Stimulated activated CD8-positive, alpha-beta memory T cell treated with anti-CD3 and anti-CD28 coated beads, Interleukin-12 subunit alpha, Interleukin-12 subunit beta, amount 100 ng/mL, for 24 hours (primary cell): ENCODE results near the gene PITX1.

Experiments
- DNase-seq: peaks from one replicate; pipeline ENCODE4 v3.0.0-alpha.2; 2020; ENCODE audit errors: extremely low read depth

The PITX1 gene

DNA sequence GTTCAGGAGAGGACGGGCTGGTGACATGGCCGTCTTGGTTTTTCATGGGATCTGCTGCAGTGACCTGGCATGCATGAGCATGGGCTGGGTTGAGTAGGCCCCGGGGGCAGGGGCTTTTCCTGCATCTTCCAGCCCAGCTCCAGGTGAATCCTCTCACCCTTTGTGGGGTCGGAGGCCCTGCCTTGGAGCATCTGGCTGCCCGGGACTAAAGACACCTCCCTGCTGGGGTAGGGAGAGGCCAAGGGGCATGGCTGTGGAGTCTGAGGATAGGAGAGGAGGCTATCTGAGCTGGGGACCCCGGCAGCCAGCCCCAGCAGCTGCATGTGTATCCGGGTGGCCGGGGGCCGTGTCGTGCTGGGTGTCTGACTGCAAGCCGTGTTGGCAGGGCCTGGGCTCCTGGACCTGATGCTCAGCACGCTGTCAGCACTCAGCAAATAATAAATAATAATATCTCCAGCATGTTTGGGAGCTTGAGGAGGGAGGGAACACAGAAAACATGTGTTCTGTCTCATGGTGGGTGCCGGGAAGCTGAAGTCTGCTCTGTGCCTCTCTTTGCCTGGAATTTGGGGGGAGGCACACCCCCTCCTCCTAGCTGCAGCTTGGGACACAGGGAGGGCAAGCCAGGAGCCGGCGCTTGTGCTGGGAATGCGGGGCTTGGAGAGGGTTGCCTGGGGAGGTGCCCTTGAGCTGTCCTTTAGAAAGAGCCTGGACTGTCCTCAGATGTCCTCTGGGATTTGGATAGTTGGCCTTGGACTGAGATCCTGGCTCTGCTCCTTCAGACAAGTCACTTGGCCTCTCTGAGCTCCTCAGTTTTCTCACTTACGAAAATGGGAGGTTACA lies 28.4 kb upstream of the PITX1 start:
- no peak for DNase-seq

GRCh38 chr5:135061001-135061400 lies 27.0 kb upstream of the PITX1 start:
- no peak for DNase-seq

GRCh38 chr5:135060021-135060420 lies 26.0 kb upstream of the PITX1 start:
- no peak for DNase-seq

DNA sequence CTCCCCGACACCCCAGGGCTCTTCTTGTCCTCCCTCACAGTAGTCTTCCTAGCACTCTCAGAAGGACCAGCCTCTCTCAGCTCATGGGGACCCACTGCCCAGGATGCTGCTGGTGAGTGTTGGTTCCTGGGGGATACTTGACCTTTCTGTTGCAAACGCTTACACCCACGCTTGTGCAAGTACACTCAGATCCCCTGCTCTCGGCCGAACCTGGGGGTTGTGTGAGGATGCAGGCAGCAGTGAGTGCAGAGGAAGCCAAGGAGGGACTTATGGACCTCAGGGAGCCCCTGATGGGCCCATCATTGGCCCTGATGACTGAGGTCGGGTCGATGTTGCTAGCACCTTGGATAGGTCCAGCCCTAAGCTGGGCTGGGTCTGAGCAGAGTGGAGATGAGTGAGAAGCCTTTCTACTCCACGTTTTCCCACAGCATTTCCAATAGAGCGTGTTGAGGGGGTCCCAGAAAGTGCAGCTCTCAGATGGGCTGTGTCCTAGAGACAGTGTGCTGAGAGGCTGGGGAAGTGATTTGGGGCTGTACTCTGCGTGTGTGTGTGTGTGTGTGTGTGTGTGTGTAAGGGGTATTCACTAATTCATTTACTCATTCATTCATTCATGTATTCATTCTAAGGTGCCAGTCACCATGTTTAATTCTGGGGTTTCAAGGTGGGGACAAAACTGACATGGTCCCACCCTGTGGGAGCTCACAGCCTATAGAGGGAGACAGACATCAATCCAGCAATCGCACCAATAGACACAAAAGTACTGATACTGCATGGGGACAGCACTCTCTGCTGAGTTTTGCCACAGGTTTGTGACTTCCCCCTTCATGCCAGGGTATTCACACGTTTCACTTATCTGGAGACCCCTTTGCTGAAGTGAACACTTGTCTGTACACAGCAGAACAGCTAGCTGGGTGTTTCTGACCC lies 25.2 kb upstream of the PITX1 start:
- DNase-seq = no peak

- no peak for DNase-seq
Measured at GRCh38 chr5:135058331-135058732, 24.3 kb upstream of the PITX1 start.

- DNase-seq = no peak
Measured at GRCh38 chr5:135057233-135057632, 23.2 kb upstream of the PITX1 start.

- DNase-seq = no peak
Measured at GRCh38 chr5:135056316-135057030, 22.4 kb upstream of the PITX1 start.

DNA sequence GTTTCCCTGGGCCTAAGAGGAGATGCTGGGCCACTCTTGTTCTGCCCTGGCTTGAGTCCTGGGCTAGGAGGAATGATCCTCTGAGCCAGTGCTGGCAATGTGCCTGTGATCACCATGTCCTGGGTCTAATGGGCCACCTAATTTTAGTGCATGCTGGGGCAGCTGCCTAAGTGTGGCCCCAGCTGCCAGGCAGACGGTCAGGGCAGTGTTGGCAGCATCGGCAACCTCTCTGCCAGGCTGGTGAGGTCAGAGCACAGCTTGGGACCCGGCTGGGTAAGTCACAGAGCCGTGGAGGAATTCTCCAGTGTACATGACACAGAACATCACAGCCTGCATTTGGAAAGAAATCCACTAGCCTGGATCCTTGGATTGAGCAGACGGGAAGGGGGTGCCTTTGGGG lies 21.4 kb upstream of the PITX1 start:
- DNase-seq = no peak

DNA sequence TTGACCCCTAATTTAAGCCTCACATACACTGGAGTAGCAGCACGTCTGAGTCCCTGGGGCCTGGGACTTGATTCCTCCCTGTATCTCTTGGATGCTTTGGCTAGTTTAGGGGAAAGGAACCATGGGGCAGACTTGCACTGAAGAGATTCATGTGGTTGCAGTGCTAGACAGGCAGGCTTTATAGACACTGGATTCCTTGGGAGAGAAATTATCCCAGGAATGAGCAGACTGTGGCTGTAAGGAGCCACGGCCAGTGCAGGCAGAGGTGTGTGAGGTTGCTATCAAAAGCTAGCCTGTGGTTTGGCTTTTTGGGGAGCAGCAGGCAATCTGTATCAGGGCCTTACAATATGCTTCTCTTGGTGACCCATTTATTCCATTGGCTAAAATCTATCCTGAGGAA lies 20.5 kb upstream of the PITX1 start:
- no peak for DNase-seq

GRCh38 chr5:135053989-135054388 lies 20.0 kb upstream of the PITX1 start:
- DNase-seq = no peak

DNA sequence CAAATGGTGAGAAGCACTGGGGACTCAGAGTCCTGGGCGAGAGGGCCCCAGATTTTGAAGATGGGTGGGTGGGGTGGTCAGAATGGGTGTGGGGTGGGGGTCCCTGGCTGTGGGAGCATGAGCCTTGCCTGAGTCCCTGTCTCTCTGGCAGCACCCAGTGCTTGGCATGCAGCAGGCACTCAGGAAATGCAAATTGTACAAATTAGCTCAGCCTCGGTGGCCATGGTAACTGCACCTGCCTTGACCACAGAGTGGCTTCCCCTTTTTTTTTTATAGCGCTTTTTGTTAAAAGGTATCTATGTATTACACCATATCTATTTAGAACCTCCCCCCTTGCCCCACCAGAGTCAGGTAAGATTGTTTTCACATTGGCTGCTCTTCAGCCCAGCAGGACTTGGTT lies 19.2 kb upstream of the PITX1 start:
- no peak for DNase-seq

DNA sequence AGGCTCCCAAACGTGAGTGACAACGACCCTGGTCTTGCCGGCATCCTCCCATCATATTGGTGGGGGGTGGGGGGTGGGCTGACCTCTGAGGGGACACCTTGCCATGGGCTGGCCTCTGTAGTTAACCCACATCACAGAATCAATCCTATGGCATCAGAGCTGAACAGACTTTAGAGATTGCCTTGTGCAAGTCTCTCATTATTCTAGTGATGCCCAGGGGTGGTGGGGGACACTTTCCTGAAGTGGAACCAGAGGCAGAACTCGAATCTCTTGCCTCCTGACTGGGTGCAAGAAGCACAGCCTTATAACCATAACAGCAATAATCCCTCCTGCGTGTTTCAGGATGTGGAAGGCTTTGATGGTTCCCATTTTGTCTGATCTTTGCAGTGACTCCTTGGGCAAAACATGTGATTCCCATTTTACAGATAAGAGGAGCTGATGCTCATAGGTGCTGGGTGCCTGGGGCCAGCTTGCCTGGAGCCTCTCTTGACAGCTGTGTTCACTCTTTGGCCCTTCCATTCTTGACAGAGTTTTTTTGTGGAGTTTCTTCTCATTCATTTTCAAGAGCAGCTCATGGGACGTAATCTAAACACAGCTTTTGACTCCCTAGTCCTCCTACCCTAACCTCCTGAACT lies 18.6 kb upstream of the PITX1 start:
- DNase-seq = no peak

DNA sequence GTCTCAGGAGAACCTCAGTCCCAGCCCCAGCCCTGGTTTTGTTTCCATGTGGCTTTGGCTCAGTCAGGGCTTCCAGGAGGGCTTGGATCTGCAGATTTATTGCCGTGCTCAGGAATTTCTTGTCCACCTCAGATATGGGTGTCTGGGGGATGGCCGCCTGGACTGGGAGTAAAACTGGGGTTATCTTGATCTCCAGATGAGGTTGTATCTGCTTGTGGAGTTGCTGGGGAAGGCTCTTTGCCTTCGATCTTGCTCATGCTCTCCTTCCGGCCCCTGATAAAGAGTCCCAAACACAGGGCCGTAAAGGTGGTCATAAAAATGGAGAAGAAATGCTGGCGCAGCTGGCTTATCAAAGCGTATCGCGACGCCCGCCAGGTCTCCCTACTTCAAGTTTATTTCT lies 17.8 kb upstream of the PITX1 start:
- no peak for DNase-seq

GRCh38 chr5:135051399-135051798 lies 17.4 kb upstream of the PITX1 start:
- no peak for DNase-seq

DNA sequence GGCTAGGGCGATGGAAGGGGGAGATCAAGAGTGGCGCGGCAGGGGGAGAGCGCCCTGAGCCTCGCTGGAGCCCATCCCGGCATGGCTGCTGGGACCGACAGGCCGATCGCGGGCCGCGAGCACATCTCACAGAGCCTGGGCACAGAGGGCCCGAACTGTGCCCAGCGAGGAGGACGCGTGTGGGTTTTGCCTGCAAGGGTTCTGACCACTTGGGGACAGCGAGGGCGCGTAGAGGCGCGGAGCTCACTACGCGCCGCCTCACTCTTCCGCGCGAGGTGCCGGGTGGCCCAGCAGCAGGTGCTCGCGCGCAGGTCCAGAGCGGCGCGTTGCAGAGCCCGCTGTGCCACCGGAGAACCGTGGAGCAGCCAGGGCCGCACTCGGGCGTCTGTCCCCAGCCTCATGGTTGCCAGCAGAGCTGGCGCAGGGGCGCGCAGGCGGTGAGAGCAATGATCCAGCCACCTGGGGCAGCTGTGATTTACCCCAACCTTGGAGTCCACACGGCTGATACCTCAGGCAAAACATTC lies 16.3 kb upstream of the PITX1 start:
- no peak for DNase-seq

DNA sequence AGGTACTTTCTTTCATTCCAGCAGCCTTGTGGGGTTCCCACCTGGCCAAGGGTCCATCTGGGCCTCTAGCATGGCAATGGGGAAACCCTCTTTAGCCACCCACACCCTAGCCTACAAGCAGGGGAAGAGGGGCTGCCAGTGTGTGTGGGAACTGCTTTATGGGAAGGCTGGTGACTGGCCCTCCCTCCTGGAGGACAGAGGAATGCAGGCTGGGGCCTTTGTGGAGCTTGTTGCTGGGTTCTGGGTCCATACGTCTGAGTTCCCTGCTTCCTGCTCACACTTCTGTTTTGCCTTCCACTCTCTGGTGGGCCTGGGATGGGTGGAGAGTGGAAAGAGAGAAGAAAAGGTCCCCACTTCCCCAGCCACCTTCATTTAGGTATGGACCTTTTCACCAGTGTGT lies 14.9 kb upstream of the PITX1 start:
- no peak for DNase-seq

DNA sequence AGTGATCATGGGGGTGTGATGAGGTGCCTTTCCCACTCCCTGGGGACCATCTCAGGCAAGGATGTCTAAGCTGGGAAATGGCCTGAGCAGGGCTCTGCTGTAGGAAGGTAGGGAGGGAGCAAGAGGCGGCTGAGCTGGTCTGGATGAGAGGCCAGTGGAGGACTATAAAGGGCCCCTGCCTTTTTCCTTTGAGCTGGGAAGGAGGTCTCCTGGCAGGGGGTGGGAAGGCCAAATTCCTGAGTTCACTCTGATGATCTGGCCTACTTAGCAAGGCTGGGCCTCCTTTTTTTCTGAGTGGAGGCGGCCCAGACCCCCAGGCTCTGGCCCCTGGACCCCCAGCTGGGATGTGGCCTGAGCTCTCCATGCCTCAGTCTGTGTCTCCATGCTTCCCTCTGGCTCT lies 14.3 kb upstream of the PITX1 start:
- no peak for DNase-seq

DNA sequence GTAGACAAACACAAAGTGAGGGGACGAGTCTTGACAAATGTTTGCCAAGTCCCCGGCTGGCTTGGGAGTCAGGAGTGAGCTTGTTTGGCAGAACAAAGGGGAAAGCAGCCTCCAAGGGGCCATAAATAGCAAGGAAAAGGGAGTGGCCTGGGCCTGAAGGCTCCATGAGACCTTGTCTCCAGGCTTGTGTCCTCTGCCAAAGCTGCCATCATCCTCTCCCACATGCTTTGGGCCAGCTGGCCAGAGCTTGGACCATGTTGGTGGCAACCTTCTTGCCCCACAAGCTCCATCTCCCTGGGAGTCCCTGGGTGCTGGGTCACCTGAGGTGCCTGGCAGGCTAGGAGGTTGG lies 13.3 kb upstream of the PITX1 start:
- DNase-seq = no peak

DNA sequence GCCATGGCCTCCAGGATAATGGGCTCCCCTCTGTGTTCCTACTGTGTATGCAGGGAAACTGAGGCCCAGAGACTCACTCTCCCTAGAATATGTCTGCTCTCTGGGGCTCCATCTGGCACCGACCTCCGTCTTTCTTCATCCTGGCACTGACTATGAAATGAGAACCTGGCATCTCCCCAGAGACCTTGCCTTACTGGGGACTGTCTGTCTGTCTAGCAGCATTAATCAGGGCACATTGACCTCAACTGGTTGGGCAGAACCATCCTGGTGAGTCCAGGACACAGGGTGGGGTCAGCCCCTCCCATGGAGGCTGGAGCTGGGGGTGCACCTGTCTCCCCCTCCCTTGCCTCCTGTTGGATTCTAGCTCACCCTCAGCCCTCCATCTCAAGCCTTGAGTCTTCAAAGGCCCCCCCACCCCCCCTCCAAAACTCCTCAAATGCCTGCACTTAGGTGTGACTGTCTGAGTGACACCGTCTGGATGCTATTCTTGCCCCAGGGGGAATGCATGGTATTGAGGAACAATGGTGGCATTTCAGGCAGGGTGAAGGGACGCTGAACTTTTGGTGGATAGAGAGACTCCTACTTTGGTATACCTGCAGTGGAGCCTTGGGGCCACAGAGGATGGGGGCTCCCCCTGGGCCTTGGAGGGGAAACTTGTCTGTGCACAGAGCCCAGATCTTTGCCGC lies 12.8 kb upstream of the PITX1 start:
- no peak for DNase-seq

GRCh38 chr5:135045488-135045887 lies 11.5 kb upstream of the PITX1 start:
- DNase-seq = no peak

GRCh38 chr5:135042595-135042994 lies 8.6 kb upstream of the PITX1 start:
- no peak for DNase-seq
